HCT116 (cell line): ENCODE results near the gene DPP4. TPM values are rescaled to one million over a fixed set of nuclear protein-coding genes. Genes with fewer than 3 reads are reported as not detected.

ENCODE experiments used
- ATAC-seq: fragments of 200-7000 bp; cut with Tn5 transposase; 2 replicates; pipeline ENCODE4 v1.9.1; 2020; ENCODE audit warnings: mild to moderate bottlenecking, moderate library complexity
- BruUV-seq: library from RNA; stranded (reverse); fragments of 400-500 nt; replicated peaks from 2 replicates; lab custom pipeline; 2021; lab: Mats Ljungman, UMichigan
- CTCF ChIA-PET: fragments of 300-600 bp; sonication (Branson Sonifier 250); formaldehyde crosslinking; loops from one replicate; lab custom pipeline; 2021; ENCODE audit warnings: antibody characterized with exemption; lab: Charles Lee
- POLR2A ChIA-PET: fragments of 300-600, 350-600 bp; sonication (Branson Sonifier 250); formaldehyde crosslinking; loops from one replicate; lab custom pipeline; 2021; ENCODE audit warnings: antibody characterized with exemption; lab: Charles Lee
- RAD21 ChIA-PET, 2 experiments: fragments of 300-600 bp; sonication (Branson Sonifier 250); formaldehyde crosslinking; loops; one replicate each; lab custom pipeline; 2023; ENCODE audit warnings: low total read pairs in 2 of 2; ENCODE audit not compliant: uncharacterized antibody in 2 of 2, unreplicated experiment in 2 of 2, low non-redundant PET in 1 of 2; lab: Charles Lee
- DNase-seq: peaks from one replicate; pipeline ENCODE4 v3.0.0-alpha.2; 2010; ENCODE audit warnings: low read depth, low spot score
- H2AFZ ChIP-seq: fragments of 200-600 bp; shearing (Covaris generic), sonication (generic); 2 replicates; pipeline ENCODE4 v1.6.1; 2017; ENCODE audit warnings: low read depth, mixed run types, mixed read lengths, antibody characterized with exemption, low read length; ENCODE audit not compliant: poor library complexity, severe bottlenecking
- H3K27ac ChIP-seq: 2 replicates; pipeline ENCODE4 v1.5.1; 2012; ENCODE audit warnings: low read depth, low read length
- H3K27me3 ChIP-seq: fragments of 200-600 bp; sonication (generic); 2 replicates; pipeline ENCODE4 v1.6.1; 2016; ENCODE audit warnings: mixed run types, low read length, mixed read lengths; ENCODE audit not compliant: insufficient read depth
- H3K36me3 ChIP-seq, 2 experiments: fragments of 200-500 bp in 1 of 2; fragments of 200-600 bp in 1 of 2; sonication (Bioruptor generic) in 1 of 2; sonication (generic) in 1 of 2; 2 replicates each; pipeline versions ENCODE4 v1.5.1 to v1.6.1; 2014 to 2016; ENCODE audit warnings: low read length in 2 of 2, inconsistent platforms in 1 of 2, mixed read lengths in 1 of 2, mixed run types in 1 of 2; ENCODE audit not compliant: insufficient read depth in 2 of 2, control insufficient read depth in 1 of 2
- H3K4me1 ChIP-seq, 2 experiments: fragments of 200-600 bp in 1 of 2; sonication (generic) in 1 of 2; 2 replicates each; pipeline versions ENCODE4 v1.5.1 to v1.6.1; 2012 to 2017; ENCODE audit warnings: low read length in 2 of 2, inconsistent platforms in 1 of 2, mild to moderate bottlenecking in 1 of 2, mixed read lengths in 1 of 2, mixed run types in 1 of 2, moderate library complexity in 1 of 2; ENCODE audit not compliant: insufficient read depth in 2 of 2, control insufficient read depth in 1 of 2
- H3K4me2 ChIP-seq: fragments of 200-600 bp; sonication (generic); 2 replicates; pipeline ENCODE4 v1.6.1; 2017; ENCODE audit warnings: mixed run types, low read length, mixed read lengths
- H3K4me3 ChIP-seq, 2 experiments: fragments of 200-600 bp in 1 of 2; sonication (generic) in 1 of 2; replicated peaks in 1 of 2; 2 replicates each; pipeline ENCODE4 v1.5.1; 2011 to 2016; ENCODE audit warnings: low read length in 2 of 2, control low read depth in 1 of 2, low read depth in 1 of 2, mild to moderate bottlenecking in 1 of 2, mixed read lengths in 1 of 2, mixed run types in 1 of 2
- H3K79me2 ChIP-seq: fragments of 200-600 bp; sonication (generic); 2 replicates; pipeline ENCODE4 v1.6.1; 2017; ENCODE audit warnings: mild to moderate bottlenecking, mixed run types, low read length, moderate library complexity, mixed read lengths; ENCODE audit not compliant: insufficient read depth
- H3K9ac ChIP-seq: fragments of 200-600 bp; sonication (generic); 2 replicates; pipeline ENCODE4 v1.6.1; 2016; ENCODE audit warnings: low read length, mixed read lengths
- H3K9me2 ChIP-seq: fragments of 200-600 bp; sonication (generic), shearing (Covaris generic); 2 replicates; pipeline ENCODE4 v1.6.1; 2017; ENCODE audit warnings: mixed run types, mild to moderate bottlenecking, moderate library complexity; ENCODE audit not compliant: insufficient read depth
- H3K9me3 ChIP-seq, 2 experiments: fragments of 200-500 bp in 1 of 2; fragments of 200-600 bp in 1 of 2; sonication (Bioruptor generic) in 1 of 2; sonication (generic) in 1 of 2; 2 replicates each; pipeline ENCODE4 v1.6.1; 2014 to 2017; ENCODE audit warnings: low read length in 2 of 2, mixed read lengths in 2 of 2, inconsistent platforms in 1 of 2, low read depth in 1 of 2, mild to moderate bottlenecking in 1 of 2, mixed run types in 1 of 2, moderate library complexity in 1 of 2; ENCODE audit not compliant: control insufficient read depth in 1 of 2, insufficient read depth in 1 of 2
- H4K20me1 ChIP-seq: fragments of 200-600 bp; sonication (generic), shearing (Covaris generic); 2 replicates; pipeline ENCODE4 v1.6.1; 2017; ENCODE audit warnings: mixed run types, mild to moderate bottlenecking, moderate library complexity; ENCODE audit not compliant: insufficient read depth
- ATF3 ChIP-seq: IDR thresholded peaks from 2 replicates; pipeline ENCODE4 v1.6.1; 2012
- CBX3 ChIP-seq: IDR thresholded peaks from 2 replicates; pipeline ENCODE4 v1.6.1; 2012; ENCODE audit warnings: low read depth
- CEBPB ChIP-seq: IDR thresholded peaks from 2 replicates; pipeline ENCODE4 v1.6.1; 2012; ENCODE audit warnings: low read depth
- ELF1 ChIP-seq: IDR thresholded peaks from 2 replicates; pipeline ENCODE4 v1.6.1; 2012; ENCODE audit warnings: low read depth, borderline replicate concordance
- EZH2 ChIP-seq: fragments of 200-600 bp; sonication (generic); IDR thresholded peaks from 2 replicates; pipeline ENCODE4 v1.6.1; 2017; ENCODE audit warnings: antibody characterized with exemption, mixed run types
- EZH2phosphoT487 ChIP-seq: fragments of 200-600 bp; IDR thresholded peaks from 2 replicates; pipeline ENCODE4 v1.6.1; 2018; ENCODE audit warnings: antibody characterized with exemption, borderline replicate concordance
- JUND ChIP-seq: IDR thresholded peaks from 2 replicates; pipeline ENCODE4 v1.6.1; 2012
- POLR2A ChIP-seq: IDR thresholded peaks from 2 replicates; pipeline ENCODE4 v1.7.0; 2011; ENCODE audit warnings: borderline replicate concordance; ENCODE audit not compliant: insufficient read depth, insufficient read length; ENCODE audit errors: extremely low read depth
- POLR2AphosphoS5 ChIP-seq: IDR thresholded peaks from 2 replicates; pipeline ENCODE4 v1.6.1; 2011; ENCODE audit warnings: mild to moderate bottlenecking, low read depth, low read length, moderate library complexity
- RAD21 ChIP-seq: IDR thresholded peaks from 2 replicates; pipeline ENCODE4 v1.6.1; 2012; ENCODE audit warnings: low read depth, mild to moderate bottlenecking
- SIN3A ChIP-seq: IDR thresholded peaks from 2 replicates; pipeline ENCODE4 v1.6.1; 2012; ENCODE audit warnings: low read depth
- SP1 ChIP-seq: IDR thresholded peaks from 2 replicates; pipeline ENCODE4 v1.6.1; 2012; ENCODE audit warnings: low read depth
- SRF ChIP-seq: IDR thresholded peaks from 2 replicates; pipeline ENCODE4 v1.6.1; 2012; ENCODE audit warnings: low read depth
- YY1 ChIP-seq: IDR thresholded peaks from 2 replicates; pipeline ENCODE4 v1.6.1; 2011; ENCODE audit warnings: low read length, low read depth, moderate library complexity, mild to moderate bottlenecking; ENCODE audit not compliant: insufficient replicate concordance; ENCODE audit errors: extremely low read depth
- ZFX ChIP-seq: fragments of 450-650 bp; IDR thresholded peaks from 2 replicates; pipeline ENCODE4 v1.6.1; 2017
- ZNF274 ChIP-seq: fragments of 200-500 bp; sonication (Bioruptor generic); IDR thresholded peaks from 2 replicates; pipeline ENCODE4 v1.6.1; 2014; ENCODE audit warnings: mild to moderate bottlenecking, low read depth, low read length, inconsistent platforms
- intact Hi-C: fragments of 100-400 bp; cut with micrococcal nuclease; formaldehyde crosslinking; loops from 2 replicates; pipeline ENCODE4 v1.10.0; 2022
- total RNA-seq: library from RNA; stranded (reverse); gene quantifications from one replicate; pipeline ENCODE4 v1.2.1, GENCODE V29; 2021; ENCODE audit not compliant: unreplicated experiment
- TF ChIP-seq, protein P1 (sequence below), 3 experiments: fragments of 200-600 bp in 1 of 3; sonication (generic) in 1 of 3; IDR thresholded peaks in 2 of 3; conservative IDR thresholded peaks in 1 of 3; 2 replicates each; pipeline ENCODE4 v1.5.1; 2012 to 2017; ENCODE audit warnings: low read depth in 2 of 3, low read length in 2 of 3, antibody characterized with exemption in 1 of 3, borderline replicate concordance in 1 of 3, control low read depth in 1 of 3, mild to moderate bottlenecking in 1 of 3, mixed read lengths in 1 of 3, mixed run types in 1 of 3, moderate library complexity in 1 of 3; ENCODE audit not compliant: insufficient read depth in 1 of 3
- TF ChIP-seq, protein P2 (sequence below): IDR thresholded peaks from 2 replicates; pipeline ENCODE4 v1.6.1; 2012; ENCODE audit warnings: low read depth
- TF ChIP-seq, protein P3 (sequence below): IDR thresholded peaks from 2 replicates; pipeline ENCODE4 v1.6.1; 2011; ENCODE audit warnings: mild to moderate bottlenecking, low read length, moderate library complexity; ENCODE audit not compliant: insufficient replicate concordance; ENCODE audit errors: extremely low read depth

DPP4 gene
- total RNA-seq, 1 experiment from 2014 or later = 3.6 TPM

DNA sequence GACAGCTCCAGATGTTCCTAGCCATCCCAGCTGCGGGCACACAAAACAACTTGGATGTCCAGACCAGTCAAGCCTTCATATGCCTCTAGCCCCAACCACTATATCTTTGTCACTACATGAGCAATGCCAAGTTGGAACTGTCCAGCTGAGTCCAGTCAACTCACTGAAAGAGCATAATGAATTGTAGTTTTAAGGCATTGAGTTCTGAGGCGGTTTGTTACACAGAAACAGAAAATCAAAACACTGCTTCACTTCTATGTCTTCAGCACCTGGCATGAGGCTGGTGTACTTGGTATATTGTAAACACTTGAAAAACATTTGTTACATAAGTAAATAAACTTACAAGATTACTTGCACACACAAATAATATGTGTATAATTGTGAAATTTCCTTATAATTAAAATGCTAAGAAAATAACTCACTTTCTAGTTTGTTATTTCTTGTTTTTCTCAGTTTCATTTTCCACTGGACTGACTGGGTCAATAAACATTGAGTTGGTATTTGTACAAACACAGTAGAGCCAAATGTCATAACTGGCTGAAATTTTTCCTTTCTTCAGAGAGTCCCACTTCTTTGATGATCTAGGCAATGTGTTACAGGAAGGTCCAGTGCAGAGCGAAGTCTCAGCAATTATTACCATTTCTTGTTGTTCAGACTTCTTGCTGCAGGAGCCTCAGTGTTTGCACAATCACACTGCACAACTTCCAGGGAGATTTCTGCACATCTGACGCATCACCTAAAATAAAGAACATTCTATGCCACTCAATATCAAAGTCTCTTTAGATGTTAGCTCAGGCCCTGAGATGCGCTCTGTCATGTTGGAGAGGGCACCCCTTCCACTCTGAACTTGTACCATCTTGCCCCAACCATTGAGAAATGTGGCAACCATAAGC lies 38.2 kb upstream of the DPP4 start:
- H3K9ac ChIP-seq = no peak overlapping the region
- 0 out of 4 replicates have a peak, but pooled peaks cover 0 to 2% of the 10 kb centered on the region in 2 experiments for H3K4me1 ChIP-seq
- BruUV-seq = no TSS peak
- no peak overlapping the region for H3K4me2 ChIP-seq
- ATAC-seq = no peak
- H3K27me3 ChIP-seq = no peaks in the 10 kb centered on the region
- POLR2A ChIA-PET = no interaction called here
- TF ChIP-seq CBX3 = no peak
- no peak for TF ChIP-seq YY1
- TF ChIP-seq ELF1 = no peak
- TF ChIP-seq, protein P1, sequence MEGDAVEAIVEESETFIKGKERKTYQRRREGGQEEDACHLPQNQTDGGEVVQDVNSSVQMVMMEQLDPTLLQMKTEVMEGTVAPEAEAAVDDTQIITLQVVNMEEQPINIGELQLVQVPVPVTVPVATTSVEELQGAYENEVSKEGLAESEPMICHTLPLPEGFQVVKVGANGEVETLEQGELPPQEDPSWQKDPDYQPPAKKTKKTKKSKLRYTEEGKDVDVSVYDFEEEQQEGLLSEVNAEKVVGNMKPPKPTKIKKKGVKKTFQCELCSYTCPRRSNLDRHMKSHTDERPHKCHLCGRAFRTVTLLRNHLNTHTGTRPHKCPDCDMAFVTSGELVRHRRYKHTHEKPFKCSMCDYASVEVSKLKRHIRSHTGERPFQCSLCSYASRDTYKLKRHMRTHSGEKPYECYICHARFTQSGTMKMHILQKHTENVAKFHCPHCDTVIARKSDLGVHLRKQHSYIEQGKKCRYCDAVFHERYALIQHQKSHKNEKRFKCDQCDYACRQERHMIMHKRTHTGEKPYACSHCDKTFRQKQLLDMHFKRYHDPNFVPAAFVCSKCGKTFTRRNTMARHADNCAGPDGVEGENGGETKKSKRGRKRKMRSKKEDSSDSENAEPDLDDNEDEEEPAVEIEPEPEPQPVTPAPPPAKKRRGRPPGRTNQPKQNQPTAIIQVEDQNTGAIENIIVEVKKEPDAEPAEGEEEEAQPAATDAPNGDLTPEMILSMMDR (IDR thresholded peaks at IDR 0.05 in 2 of 3, conservative IDR thresholded peaks at IDR 0.05 in 1 of 3; ENCODE audit: borderline replicate concordance in 1 of 3, insufficient read depth in 1 of 3, low read depth in 2 of 3, low read length in 2 of 3) = no peak
- TF ChIP-seq EZH2 = no peak
- no peak for TF ChIP-seq POLR2A
- TF ChIP-seq, protein P2, sequence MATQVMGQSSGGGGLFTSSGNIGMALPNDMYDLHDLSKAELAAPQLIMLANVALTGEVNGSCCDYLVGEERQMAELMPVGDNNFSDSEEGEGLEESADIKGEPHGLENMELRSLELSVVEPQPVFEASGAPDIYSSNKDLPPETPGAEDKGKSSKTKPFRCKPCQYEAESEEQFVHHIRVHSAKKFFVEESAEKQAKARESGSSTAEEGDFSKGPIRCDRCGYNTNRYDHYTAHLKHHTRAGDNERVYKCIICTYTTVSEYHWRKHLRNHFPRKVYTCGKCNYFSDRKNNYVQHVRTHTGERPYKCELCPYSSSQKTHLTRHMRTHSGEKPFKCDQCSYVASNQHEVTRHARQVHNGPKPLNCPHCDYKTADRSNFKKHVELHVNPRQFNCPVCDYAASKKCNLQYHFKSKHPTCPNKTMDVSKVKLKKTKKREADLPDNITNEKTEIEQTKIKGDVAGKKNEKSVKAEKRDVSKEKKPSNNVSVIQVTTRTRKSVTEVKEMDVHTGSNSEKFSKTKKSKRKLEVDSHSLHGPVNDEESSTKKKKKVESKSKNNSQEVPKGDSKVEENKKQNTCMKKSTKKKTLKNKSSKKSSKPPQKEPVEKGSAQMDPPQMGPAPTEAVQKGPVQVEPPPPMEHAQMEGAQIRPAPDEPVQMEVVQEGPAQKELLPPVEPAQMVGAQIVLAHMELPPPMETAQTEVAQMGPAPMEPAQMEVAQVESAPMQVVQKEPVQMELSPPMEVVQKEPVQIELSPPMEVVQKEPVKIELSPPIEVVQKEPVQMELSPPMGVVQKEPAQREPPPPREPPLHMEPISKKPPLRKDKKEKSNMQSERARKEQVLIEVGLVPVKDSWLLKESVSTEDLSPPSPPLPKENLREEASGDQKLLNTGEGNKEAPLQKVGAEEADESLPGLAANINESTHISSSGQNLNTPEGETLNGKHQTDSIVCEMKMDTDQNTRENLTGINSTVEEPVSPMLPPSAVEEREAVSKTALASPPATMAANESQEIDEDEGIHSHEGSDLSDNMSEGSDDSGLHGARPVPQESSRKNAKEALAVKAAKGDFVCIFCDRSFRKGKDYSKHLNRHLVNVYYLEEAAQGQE = no peak
- TF ChIP-seq ZNF274 = no peak
- TF ChIP-seq RAD21 = no peak
- TF ChIP-seq SRF = no peak
- TF ChIP-seq ATF3 = no peak
- no peak for TF ChIP-seq ZFX
- no peak for TF ChIP-seq JUND
- no peak for TF ChIP-seq POLR2AphosphoS5
- TF ChIP-seq, protein P3, sequence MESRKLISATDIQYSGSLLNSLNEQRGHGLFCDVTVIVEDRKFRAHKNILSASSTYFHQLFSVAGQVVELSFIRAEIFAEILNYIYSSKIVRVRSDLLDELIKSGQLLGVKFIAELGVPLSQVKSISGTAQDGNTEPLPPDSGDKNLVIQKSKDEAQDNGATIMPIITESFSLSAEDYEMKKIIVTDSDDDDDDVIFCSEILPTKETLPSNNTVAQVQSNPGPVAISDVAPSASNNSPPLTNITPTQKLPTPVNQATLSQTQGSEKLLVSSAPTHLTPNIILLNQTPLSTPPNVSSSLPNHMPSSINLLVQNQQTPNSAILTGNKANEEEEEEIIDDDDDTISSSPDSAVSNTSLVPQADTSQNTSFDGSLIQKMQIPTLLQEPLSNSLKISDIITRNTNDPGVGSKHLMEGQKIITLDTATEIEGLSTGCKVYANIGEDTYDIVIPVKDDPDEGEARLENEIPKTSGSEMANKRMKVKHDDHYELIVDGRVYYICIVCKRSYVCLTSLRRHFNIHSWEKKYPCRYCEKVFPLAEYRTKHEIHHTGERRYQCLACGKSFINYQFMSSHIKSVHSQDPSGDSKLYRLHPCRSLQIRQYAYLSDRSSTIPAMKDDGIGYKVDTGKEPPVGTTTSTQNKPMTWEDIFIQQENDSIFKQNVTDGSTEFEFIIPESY = no peak
- TF ChIP-seq CEBPB = no peak
- no peak for TF ChIP-seq SP1
- no peak for TF ChIP-seq SIN3A
- no peak for TF ChIP-seq EZH2phosphoT487
- TF ChIP-seq, all 23 proteins: peak for 0
- no peak overlapping the region for H3K27ac ChIP-seq
- intact Hi-C loops = no loop called here
- no peak overlapping the region for H3K4me3 ChIP-seq
- H4K20me1 ChIP-seq = no peaks in the 10 kb centered on the region
- RAD21 ChIA-PET = no interaction called here
- no peak overlapping the region for H2AFZ ChIP-seq
- CTCF ChIA-PET = no interaction called here
- no peak for DNase-seq
- H3K9me3 ChIP-seq = no peaks in the 10 kb centered on the region; a peak in 1 of 4 replicates
- H3K9me2 ChIP-seq = no peaks in the 10 kb centered on the region
- no peaks in the 10 kb centered on the region for H3K36me3 ChIP-seq
- no peaks in the 10 kb centered on the region for H3K79me2 ChIP-seq
